Activated CD4-positive, alpha-beta T cell treated with anti-CD3 and anti-CD28 coated beads, Interleukin-2, amount 10 ng/mL, durations not matched to agents 7 days and 5 days (primary cell): ENCODE data around the gene ELAC1. TPM values are rescaled to one million over a fixed set of nuclear protein-coding genes. Genes with fewer than 3 reads are reported as not detected.
"Not testable (repeated sequence)": the region's sequence is repeated elsewhere in the genome, so short reads cannot be mapped to it uniquely, and the experiment has no call there.

Experiments
- CTCF ChIA-PET: fragments of 350-600 bp; sonication (Branson Sonifier 250); formaldehyde crosslinking; loops from one replicate; lab custom pipeline; 2021; ENCODE audit warnings: antibody characterized with exemption; lab: Charles Lee
- POLR2A ChIA-PET: fragments of 350-600 bp; sonication (Branson Sonifier 250); formaldehyde crosslinking; loops from one replicate; lab custom pipeline; 2021; ENCODE audit warnings: antibody characterized with exemption; lab: Charles Lee
- DNase-seq: peaks from one replicate; pipeline ENCODE4 v3.0.0-alpha.2; 2020
- H3K27ac Mint-ChIP-seq: one replicate; pipeline ENCODE4 v1.8.0; 2021; ENCODE audit warnings: mild to moderate bottlenecking, moderate library complexity, mixed read lengths
- H3K27me3 Mint-ChIP-seq: one replicate; pipeline ENCODE4 v1.8.0; 2021; ENCODE audit warnings: mixed read lengths
- H3K36me3 Mint-ChIP-seq: one replicate; pipeline ENCODE4 v1.8.0; 2021; ENCODE audit warnings: low read depth, mixed read lengths
- H3K4me1 Mint-ChIP-seq: one replicate; pipeline ENCODE4 v1.8.0; 2021; ENCODE audit warnings: mixed read lengths
- H3K4me3 Mint-ChIP-seq: one replicate; pipeline ENCODE4 v1.8.0; 2021; ENCODE audit warnings: mild to moderate bottlenecking, moderate library complexity, mixed read lengths
- H3K9me3 Mint-ChIP-seq: one replicate; pipeline ENCODE4 v1.8.0; 2021; ENCODE audit warnings: mixed read lengths
- total RNA-seq, 2 experiments: library from RNA; stranded (reverse); gene quantifications; one replicate each; pipeline ENCODE4 v1.2.3, GENCODE V29; 2021

The ELAC1 gene
- total RNA-seq, 2 experiments from 2014 or later = 7.5 to 9.1 TPM

GRCh38 chr18:50981381-50981780 lies 13.5 kb downstream of the ELAC1 start:
- Mint-ChIP-seq H3K27me3 (no peaks in the 10 kb centered on the region), H3K36me3 (peaks cover 49% of the 10 kb centered on the region), H3K4me3 (no peak overlapping the region), H3K4me1 (no peaks in the 10 kb centered on the region), H3K27ac (no peak overlapping the region), H3K9me3 (peaks cover 14% of the 10 kb centered on the region)
- ChIA-PET POLR2A (no interaction called here), CTCF (no interaction called here)
- DNase-seq = no peak

GRCh38 chr18:50982086-50982801 lies 14.4 kb downstream of the ELAC1 start:
- Mint-ChIP-seq H3K4me3 (no peak overlapping the region), H3K9me3 (peaks cover 11% of the 10 kb centered on the region), H3K27ac (no peak overlapping the region), H3K36me3 (peaks cover 42% of the 10 kb centered on the region), H3K27me3 (no peaks in the 10 kb centered on the region), H3K4me1 (no peaks in the 10 kb centered on the region)
- no peak for DNase-seq
- ChIA-PET CTCF (no interaction called here), POLR2A (interaction anchor here (0.7 kb wide), 1 partner anchor 214 kb away, joined by 3 read pairs; no protein-coding TSS in a partner anchor)

- no peaks in the 10 kb centered on the region for H3K4me1 Mint-ChIP-seq
- no peaks in the 10 kb centered on the region for H3K27me3 Mint-ChIP-seq
- no peak overlapping the region for H3K27ac Mint-ChIP-seq
- no peak for DNase-seq
- no peak overlapping the region for H3K4me3 Mint-ChIP-seq
- H3K36me3 Mint-ChIP-seq = peaks cover 39% of the 10 kb centered on the region
- peaks cover 8% of the 10 kb centered on the region for H3K9me3 Mint-ChIP-seq
- POLR2A ChIA-PET = no interaction called here
- CTCF ChIA-PET = no interaction called here
Observed at GRCh38 chr18:50982802-50983179, 15.0 kb downstream of the ELAC1 start.

- H3K36me3 Mint-ChIP-seq = peaks cover 14% of the 10 kb centered on the region
- ChIA-PET POLR2A (no interaction called here), CTCF (interaction anchor here (0.6 kb wide), 2 partner anchors 82 to 125 kb away, joined by 4 to 5 read pairs; no protein-coding TSS in a partner anchor)
Observed at GRCh38 chr18:50986360-50987087, 18.7 kb downstream of the ELAC1 start.

GRCh38 chr18:50987261-50987660 lies 19.4 kb downstream of the ELAC1 start:
- POLR2A ChIA-PET = no interaction called here
- CTCF ChIA-PET = no interaction called here
- H3K27me3 Mint-ChIP-seq = no peaks in the 10 kb centered on the region
- no peak overlapping the region for H3K27ac Mint-ChIP-seq
- no peak for DNase-seq
- peaks cover 13% of the 10 kb centered on the region for H3K36me3 Mint-ChIP-seq
- no peaks in the 10 kb centered on the region for H3K9me3 Mint-ChIP-seq
- H3K4me1 Mint-ChIP-seq = no peaks in the 10 kb centered on the region
- no peak overlapping the region for H3K4me3 Mint-ChIP-seq

More at GRCh38 chr18:50986360-50987087, 18.7 kb downstream of the ELAC1 start:
- Mint-ChIP-seq H3K27me3 (no peaks in the 10 kb centered on the region), H3K9me3 (no peaks in the 10 kb centered on the region), H3K4me1 (no peaks in the 10 kb centered on the region), H3K4me3 (no peak overlapping the region), H3K27ac (no peak overlapping the region)
- no peak for DNase-seq

- H3K4me1 Mint-ChIP-seq = no peaks in the 10 kb centered on the region
- H3K36me3 Mint-ChIP-seq = peaks cover 8% of the 10 kb centered on the region
- H3K4me3 Mint-ChIP-seq = no peak overlapping the region
- ChIA-PET POLR2A (no interaction called here), CTCF (no interaction called here)
- no peaks in the 10 kb centered on the region for H3K9me3 Mint-ChIP-seq
- DNase-seq = no peak
- H3K27ac Mint-ChIP-seq = no peak overlapping the region
- no peaks in the 10 kb centered on the region for H3K27me3 Mint-ChIP-seq
Observed at GRCh38 chr18:50989711-50990110, 21.9 kb downstream of the ELAC1 start.

GRCh38 chr18:50992351-50992762 lies 24.5 kb downstream of the ELAC1 start:
- Mint-ChIP-seq H3K9me3 (no peaks in the 10 kb centered on the region), H3K4me3 (no peak overlapping the region), H3K27me3 (no peaks in the 10 kb centered on the region), H3K36me3 (peaks cover 1% of the 10 kb centered on the region), H3K4me1 (no peaks in the 10 kb centered on the region), H3K27ac (no peak overlapping the region)
- ChIA-PET CTCF (interaction anchor here (0.7 kb wide), 1 partner anchor 125 kb away, joined by 3 read pairs; no protein-coding TSS in a partner anchor), POLR2A (no interaction called here)
- no peak for DNase-seq

GRCh38 chr18:50994031-50994430 lies 26.2 kb downstream of the ELAC1 start:
- ChIA-PET POLR2A (no interaction called here), CTCF (no interaction called here)
- no peaks in the 10 kb centered on the region for H3K36me3 Mint-ChIP-seq
- no peaks in the 10 kb centered on the region for H3K9me3 Mint-ChIP-seq
- no peak overlapping the region for H3K4me3 Mint-ChIP-seq
- no peaks in the 10 kb centered on the region for H3K27me3 Mint-ChIP-seq
- DNase-seq = no peak
- H3K4me1 Mint-ChIP-seq = no peaks in the 10 kb centered on the region
- H3K27ac Mint-ChIP-seq = no peak overlapping the region

- CTCF ChIA-PET, H3K27me3 Mint-ChIP-seq, H3K36me3 Mint-ChIP-seq, H3K27ac Mint-ChIP-seq, DNase-seq, POLR2A ChIA-PET, H3K9me3 Mint-ChIP-seq, H3K4me3 Mint-ChIP-seq, H3K4me1 Mint-ChIP-seq: not testable (repeated sequence)
Observed at GRCh38 chr18:51003174-51003573, 35.3 kb downstream of the ELAC1 start.

GRCh38 chr18:51006061-51006818 lies 38.4 kb downstream of the ELAC1 start:
- POLR2A ChIA-PET = no interaction called here
- no peak overlapping the region for H3K4me3 Mint-ChIP-seq
- H3K4me1 Mint-ChIP-seq = no peaks in the 10 kb centered on the region
- H3K9me3 Mint-ChIP-seq = peaks cover 8% of the 10 kb centered on the region
- H3K36me3 Mint-ChIP-seq = no peaks in the 10 kb centered on the region
- H3K27ac Mint-ChIP-seq = no peak overlapping the region
- no peaks in the 10 kb centered on the region for H3K27me3 Mint-ChIP-seq
- no peak for DNase-seq
- CTCF ChIA-PET = interaction anchor here (1.3 kb wide), 1 partner anchor 17 kb away, joined by 3 read pairs; no protein-coding TSS in a partner anchor

- Mint-ChIP-seq H3K36me3 (no peaks in the 10 kb centered on the region), H3K4me3 (no peak overlapping the region), H3K9me3 (peaks cover 2% of the 10 kb centered on the region), H3K4me1 (no peaks in the 10 kb centered on the region), H3K27me3 (no peaks in the 10 kb centered on the region), H3K27ac (no peak overlapping the region)
- CTCF ChIA-PET = interaction anchor here (1.3 kb wide), 1 partner anchor 16 kb away, joined by 3 read pairs; no protein-coding TSS in a partner anchor
- DNase-seq = no peak
- POLR2A ChIA-PET = no interaction called here
Observed at GRCh38 chr18:51006948-51007789, 39.3 kb downstream of the ELAC1 start.

- Mint-ChIP-seq H3K4me3 (no peak overlapping the region), H3K27ac (no peak overlapping the region), H3K27me3 (no peaks in the 10 kb centered on the region), H3K4me1 (no peaks in the 10 kb centered on the region), H3K9me3 (peaks cover 2% of the 10 kb centered on the region), H3K36me3 (no peaks in the 10 kb centered on the region)
- CTCF ChIA-PET = interaction anchor here (1.3 kb wide), 1 partner anchor 15 kb away, joined by 3 read pairs; no protein-coding TSS in a partner anchor
- POLR2A ChIA-PET = no interaction called here
- no peak for DNase-seq
Observed at GRCh38 chr18:51007790-51008139, 39.9 kb downstream of the ELAC1 start.
